GM18858 (cell line): ENCODE measurements around the gene UBE2R2.
"Not testable (repeated sequence)": the region's sequence is repeated elsewhere in the genome, so short reads cannot be mapped to it uniquely, and the experiment has no call there.

Source experiments
- ATAC-seq: cut with Tn5 transposase; IDR thresholded peaks from one replicate; pipeline ENCODE4 v1.9.1; 2021; ENCODE audit not compliant: unreplicated experiment

UBE2R2 gene

GRCh38 chr9:33816327-33817252 is at the start of gene UBE2R2:
Gene UBE2R2, plus strand, starts transcription at chr9:33817160. Its CDS starts 598 bp downstream, at chr9:33817758.
- peak; percentile 34 for ATAC-seq

- not testable (repeated sequence) for ATAC-seq
Measured at GRCh38 chr9:33770156-33770880, 46.6 kb upstream of the UBE2R2 start.

DNA sequence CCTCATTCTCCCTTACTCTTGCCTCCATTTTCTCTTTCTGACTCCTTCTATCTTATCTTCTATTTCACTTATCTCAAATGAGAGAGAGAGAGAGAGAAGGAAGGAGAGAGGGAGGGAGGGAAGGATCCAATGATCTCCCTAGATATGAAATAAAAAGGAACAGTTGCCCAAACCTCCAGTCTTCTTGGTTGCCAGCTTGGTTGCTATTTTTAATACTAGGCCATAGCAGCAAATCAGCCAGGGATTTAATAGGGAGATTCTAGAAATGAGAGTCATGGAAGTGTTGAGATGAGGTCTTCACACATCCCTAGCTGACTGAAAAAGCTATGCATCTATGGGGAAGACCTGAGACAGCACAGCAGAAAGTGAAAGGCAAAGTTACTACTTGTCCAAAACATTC is 43.8 kb upstream of the UBE2R2 start:
- ATAC-seq: not testable (repeated sequence)

GRCh38 chr9:33774074-33774659 is 42.8 kb upstream of the UBE2R2 start:
- not testable (repeated sequence) for ATAC-seq

- ATAC-seq: no peak
Measured at GRCh38 chr9:33776578-33776977, 40.4 kb upstream of the UBE2R2 start.

DNA sequence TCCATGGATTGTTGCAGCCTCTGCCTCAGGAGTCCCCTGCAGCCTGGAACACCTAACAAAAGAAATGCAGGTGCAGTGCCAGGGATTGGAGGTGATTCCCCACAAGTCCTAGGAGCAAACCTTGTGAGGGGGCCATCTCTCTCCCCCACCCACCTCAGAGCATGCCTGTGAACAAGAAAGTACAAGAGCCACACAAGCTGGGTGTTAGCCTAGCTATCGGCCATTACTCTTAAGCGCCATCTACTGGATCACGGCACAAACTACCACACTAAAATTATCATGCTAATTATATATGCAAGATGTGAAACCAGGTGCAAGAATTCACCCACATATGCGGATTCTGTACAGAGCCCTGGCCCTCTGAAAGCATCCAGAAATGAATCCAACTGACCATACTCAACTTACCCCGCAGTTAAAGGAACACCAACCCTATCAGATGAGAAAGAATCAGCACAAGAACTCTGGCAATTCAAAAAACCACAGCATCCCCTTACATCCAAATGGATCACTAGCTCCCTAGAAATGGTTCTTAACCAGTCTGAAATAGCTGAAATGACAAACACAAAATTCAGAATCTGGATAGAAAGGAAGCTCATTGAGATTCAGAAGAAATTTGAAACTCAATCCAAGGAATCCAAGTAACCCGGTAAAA is 38.1 kb upstream of the UBE2R2 start:
- peak; percentile 68 for ATAC-seq

GRCh38 chr9:33780276-33780675 is 36.7 kb upstream of the UBE2R2 start:
- no peak for ATAC-seq

- ATAC-seq: no peak
Measured at GRCh38 chr9:33781736-33782135, 35.2 kb upstream of the UBE2R2 start.

GRCh38 chr9:33782395-33783152 is 34.4 kb upstream of the UBE2R2 start:
- no peak for ATAC-seq

GRCh38 chr9:33785914-33786313 is 31.0 kb upstream of the UBE2R2 start:
- ATAC-seq: no peak

DNA sequence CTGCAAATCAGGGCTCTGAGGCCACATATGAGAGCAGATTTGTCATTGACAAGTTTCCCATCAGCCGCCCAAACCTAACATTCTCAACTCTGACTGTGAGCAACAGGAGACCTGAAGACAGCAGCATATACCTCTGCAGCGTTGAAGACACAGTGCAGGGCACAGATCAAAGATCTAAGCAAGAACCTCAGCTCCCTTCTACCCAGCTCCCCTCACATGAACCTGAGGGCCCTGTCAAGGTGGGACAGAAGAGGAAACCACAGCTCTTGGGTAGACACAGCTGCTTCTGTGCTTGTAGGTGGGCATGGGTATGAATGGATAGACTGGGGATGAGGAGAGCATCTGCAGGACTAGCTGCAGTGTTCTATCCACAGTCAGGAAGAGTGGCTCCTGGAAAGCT is 30.3 kb upstream of the UBE2R2 start:
- ATAC-seq: no peak

- no peak for ATAC-seq
Measured at GRCh38 chr9:33787839-33788238, 29.1 kb upstream of the UBE2R2 start.

DNA sequence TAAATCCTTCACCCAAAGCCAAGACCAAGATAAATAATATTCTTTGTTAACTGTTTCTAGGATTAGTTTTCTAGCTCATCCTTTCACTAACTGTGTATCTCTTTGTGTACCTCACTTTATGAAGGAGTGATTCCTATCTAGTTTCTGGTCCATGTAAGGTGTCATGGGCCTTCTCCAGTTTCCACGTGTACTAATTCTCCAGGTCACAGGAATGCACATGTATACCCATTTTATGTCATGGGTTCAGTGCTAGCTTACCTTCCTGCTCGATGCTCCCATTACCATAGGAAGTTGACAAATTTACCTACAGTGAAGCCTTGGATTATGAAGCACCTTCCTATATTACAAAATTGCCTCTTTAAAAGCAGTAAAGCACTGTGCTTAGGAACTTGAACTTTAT is 27.5 kb upstream of the UBE2R2 start:
- not testable (repeated sequence) for ATAC-seq

GRCh38 chr9:33791117-33791516 is 25.8 kb upstream of the UBE2R2 start:
- no peak for ATAC-seq

DNA sequence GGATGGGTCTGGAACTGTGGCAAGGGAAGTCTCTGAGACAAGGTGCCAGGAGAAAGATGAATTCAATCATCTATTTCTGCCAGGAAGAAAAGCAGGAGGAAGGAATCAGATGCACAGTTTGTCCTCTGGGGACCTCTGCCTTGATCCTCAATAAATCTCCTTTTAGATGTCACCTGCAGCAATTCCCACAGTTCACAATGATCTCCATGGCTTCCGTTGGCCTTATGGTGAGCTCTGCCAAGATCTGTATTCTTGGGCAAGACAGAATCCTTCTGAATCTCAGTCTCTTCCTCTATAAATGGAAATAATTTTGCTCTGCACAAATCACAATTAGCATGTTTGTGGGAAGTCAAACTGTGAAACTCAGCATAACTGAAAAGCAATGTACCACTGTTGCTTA is 23.5 kb upstream of the UBE2R2 start:
- not testable (repeated sequence) for ATAC-seq

GRCh38 chr9:33794560-33794959 is 22.4 kb upstream of the UBE2R2 start:
- ATAC-seq: no peak

DNA sequence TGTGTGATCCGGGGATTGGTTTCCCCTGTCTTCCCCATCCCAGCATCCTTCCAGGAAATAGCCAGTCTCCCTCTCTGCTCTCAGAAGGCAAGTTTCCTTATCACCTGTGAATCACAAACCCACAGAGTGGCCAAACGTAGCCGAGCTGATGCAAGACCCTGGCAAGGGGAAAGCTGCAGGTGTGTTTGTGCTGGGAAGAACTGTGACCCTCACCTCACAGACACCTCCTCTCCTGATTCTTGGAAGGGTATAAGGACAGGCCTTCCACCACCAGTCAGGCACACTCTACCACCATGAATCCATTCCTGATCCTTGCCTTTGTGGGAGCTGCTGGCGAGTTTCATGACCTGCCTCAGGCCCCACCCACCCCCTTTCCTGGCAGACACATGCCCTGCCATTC is 21.7 kb upstream of the UBE2R2 start, which contains the start of gene PRSS3:
TSS of gene PRSS3 (plus strand) at position 281 of the 400 bp plus-strand sequence. CDS start at position 294, 13 bp downstream.
- ATAC-seq: no peak

- ATAC-seq: no peak
Measured at GRCh38 chr9:33795819-33796218, 21.1 kb upstream of the UBE2R2 start.

- ATAC-seq: not testable (repeated sequence)
Measured at GRCh38 chr9:33796679-33797078, 20.3 kb upstream of the UBE2R2 start.

DNA sequence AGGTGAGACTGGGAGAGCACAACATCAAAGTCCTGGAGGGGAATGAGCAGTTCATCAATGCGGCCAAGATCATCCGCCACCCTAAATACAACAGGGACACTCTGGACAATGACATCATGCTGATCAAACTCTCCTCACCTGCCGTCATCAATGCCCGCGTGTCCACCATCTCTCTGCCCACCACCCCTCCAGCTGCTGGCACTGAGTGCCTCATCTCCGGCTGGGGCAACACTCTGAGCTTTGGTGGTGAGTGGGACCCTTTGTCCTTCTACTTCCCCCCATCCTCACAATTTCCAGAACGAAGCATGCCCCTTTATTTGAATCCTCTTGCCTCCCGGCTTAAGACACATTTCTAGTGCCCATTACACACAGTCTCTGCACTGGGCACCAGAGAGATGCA is 19.1 kb upstream of the UBE2R2 start:
- ATAC-seq: no peak
